GM23338 (cell line): ENCODE data around the gene PLD1. TPM values are rescaled to one million over a fixed set of nuclear protein-coding genes. Genes with fewer than 3 reads are reported as not detected.

Experiments
- ATAC-seq: fragments of 200-7000 bp; cut with Tn5 transposase; 3 replicates; pipeline ENCODE4 v1.9.1; 2020
- DNase-seq: peaks from one replicate; pipeline ENCODE4 v3.0.0-alpha.2; 2015; ENCODE audit warnings: low spot score
- H2AFZ ChIP-seq: fragments of 200-600 bp; sonication (generic); 2 replicates; pipeline ENCODE4 v1.8.0; 2016; ENCODE audit warnings: antibody characterized with exemption, mild to moderate bottlenecking, moderate library complexity
- H3F3A ChIP-seq: fragments of 200-600 bp; sonication (generic); replicated peaks from 2 replicates; pipeline ENCODE4 v1.8.0; 2017; ENCODE audit warnings: antibody characterized with exemption, mixed run types, low read depth
- H3K27ac ChIP-seq: fragments of 200-600 bp; sonication (generic); 2 replicates; pipeline ENCODE4 v1.6.1; 2016; ENCODE audit warnings: low read depth
- H3K27me3 ChIP-seq: fragments of 200-600 bp; sonication (generic); 2 replicates; pipeline ENCODE4 v1.8.0; 2016; ENCODE audit warnings: mild to moderate bottlenecking, mixed run types, moderate library complexity; ENCODE audit not compliant: insufficient read depth
- H3K36me3 ChIP-seq: fragments of 200-600 bp; sonication (generic); 2 replicates; pipeline ENCODE4 v1.8.0; 2016; ENCODE audit warnings: mild to moderate bottlenecking; ENCODE audit not compliant: insufficient read depth
- H3K4me1 ChIP-seq: fragments of 200-600 bp; sonication (generic); 2 replicates; pipeline ENCODE4 v1.8.0; 2016; ENCODE audit warnings: mild to moderate bottlenecking, moderate library complexity; ENCODE audit not compliant: insufficient read depth
- H3K4me2 ChIP-seq: fragments of 200-600 bp; sonication (generic); 2 replicates; pipeline ENCODE4 v1.7.1; 2017; ENCODE audit warnings: mixed run types
- H3K4me3 ChIP-seq: fragments of 200-600 bp; sonication (generic); 2 replicates; pipeline ENCODE4 v1.6.1; 2016; ENCODE audit warnings: mixed run types
- H3K79me2 ChIP-seq: fragments of 200-600 bp; sonication (generic); replicated peaks from 2 replicates; pipeline ENCODE4 v1.8.0; 2017; ENCODE audit warnings: mild to moderate bottlenecking; ENCODE audit not compliant: insufficient read depth
- H3K9me2 ChIP-seq: fragments of 200-600 bp; sonication (generic); 2 replicates; pipeline ENCODE4 v1.8.0; 2017; ENCODE audit not compliant: insufficient read depth
- H4K20me1 ChIP-seq: fragments of 200-600 bp; sonication (generic); replicated peaks from 2 replicates; pipeline ENCODE4 v1.8.0; 2017; ENCODE audit warnings: mild to moderate bottlenecking; ENCODE audit not compliant: insufficient read depth
- H3K27ac Mint-ChIP-seq: 2 replicates; pipeline ENCODE4 v1.8.0; 2020; ENCODE audit warnings: inconsistent platforms, mild to moderate bottlenecking, moderate library complexity, mixed read lengths
- H3K27me3 Mint-ChIP-seq: 3 replicates; pipeline ENCODE4 v1.8.0; 2022; ENCODE audit warnings: low read depth, mild to moderate bottlenecking, moderate library complexity, mixed read lengths, inconsistent platforms; ENCODE audit not compliant: insufficient read depth, poor library complexity
- H3K36me3 Mint-ChIP-seq: 3 replicates; pipeline ENCODE4 v1.8.0; 2021; ENCODE audit warnings: low read depth, mild to moderate bottlenecking, inconsistent platforms, moderate library complexity, mixed read lengths
- H3K4me1 Mint-ChIP-seq: 3 replicates; pipeline ENCODE4 v1.8.0; 2020; ENCODE audit warnings: mild to moderate bottlenecking, inconsistent platforms, mixed read lengths
- H3K4me3 Mint-ChIP-seq: 3 replicates; pipeline ENCODE4 v1.8.0; 2021; ENCODE audit warnings: moderate library complexity, mild to moderate bottlenecking, inconsistent platforms, mixed read lengths
- H3K9me3 Mint-ChIP-seq: 3 replicates; pipeline ENCODE4 v1.8.0; 2020; ENCODE audit warnings: moderate library complexity, mild to moderate bottlenecking, inconsistent platforms, mixed read lengths
- CREB1 ChIP-seq: fragments of 250-450 bp; sonication (Bioruptor Pico); IDR thresholded peaks from 2 replicates; pipeline ENCODE4 v1.5.0; 2020; ENCODE audit warnings: low read depth, mild to moderate bottlenecking, moderate library complexity
- CTCF ChIP-seq, 2 experiments: fragments of 200-600 bp in 1 of 2; sonication (generic) in 1 of 2; conservative IDR thresholded peaks; 2 replicates each; pipeline versions ENCODE4 v1.5.1 to v1.6.1; 2016 to 2017; ENCODE audit warnings: antibody characterized with exemption in 2 of 2, low read depth in 2 of 2, mild to moderate bottlenecking in 2 of 2, moderate library complexity in 1 of 2
- ETS1 ChIP-seq: IDR thresholded peaks from 2 replicates; pipeline ENCODE4 v1.6.1; 2016; ENCODE audit warnings: antibody characterized with exemption
- EZH2 ChIP-seq: fragments of 200-600 bp; sonication (generic); IDR thresholded peaks from one replicate; pipeline ENCODE4 v1.8.0; 2017; ENCODE audit warnings: antibody characterized with exemption, mild to moderate bottlenecking, low read depth; ENCODE audit not compliant: unreplicated experiment
- EZH2phosphoT487 ChIP-seq: fragments of 200-600 bp; sonication (generic); IDR thresholded peaks from one replicate; pipeline ENCODE4 v1.8.1; 2018; ENCODE audit warnings: antibody characterized with exemption; ENCODE audit not compliant: unreplicated experiment
- JUNB ChIP-seq: IDR thresholded peaks from one replicate; pipeline ENCODE4 v1.6.1; 2016; ENCODE audit warnings: antibody characterized with exemption; ENCODE audit not compliant: unreplicated experiment
- NANOG ChIP-seq: IDR thresholded peaks from 2 replicates; pipeline ENCODE4 v1.6.1; 2016; ENCODE audit warnings: antibody characterized with exemption, borderline replicate concordance
- REST ChIP-seq: IDR thresholded peaks from one replicate; pipeline ENCODE4 v1.6.1; 2018; ENCODE audit warnings: antibody characterized with exemption; ENCODE audit not compliant: unreplicated experiment
- STAT1 ChIP-seq: IDR thresholded peaks from one replicate; pipeline ENCODE4 v1.6.1; 2016; ENCODE audit warnings: antibody characterized with exemption; ENCODE audit not compliant: unreplicated experiment
- ZNF114 ChIP-seq: fragments of 250-450 bp; sonication (Bioruptor Pico); IDR thresholded peaks from 2 replicates; pipeline ENCODE4 v1.5.0; 2020; ENCODE audit warnings: mild to moderate bottlenecking, moderate library complexity
- ZNF331 ChIP-seq: fragments of 250-450 bp; sonication (Bioruptor Pico); IDR thresholded peaks from 2 replicates; pipeline ENCODE4 v1.5.0; 2020; ENCODE audit warnings: low read depth, mild to moderate bottlenecking, moderate library complexity
- ZNF462 ChIP-seq: fragments of 250-450 bp; sonication (Bioruptor Pico); IDR thresholded peaks from 2 replicates; pipeline ENCODE4 v1.5.0; 2020; ENCODE audit warnings: mild to moderate bottlenecking, moderate library complexity
- polyA plus RNA-seq: library from polyadenylated mRNA; unstranded; fragments of >200 nt; fragmentation: Nextera tagmentation; extraction: Ambion mirVana; gene quantifications from 2 replicates; pipeline ENCODE4 v1.2.1, GENCODE V29; 2016
- total RNA-seq: library from RNA; depleted of rRNA; stranded (reverse); fragments of >200 nt; shearing (Covaris generic); gene quantifications from 2 replicates; pipeline ENCODE4 v1.2.3, GENCODE V29; 2014

Gene PLD1
- total and polyA plus RNA-seq, 2 experiments from 2014 or later = 1.4 to 2.2 TPM

GRCh38 chr3:171744158-171744741, 66.0 kb downstream of the PLD1 start:
- no peak overlapping the region for H3K27ac Mint-ChIP-seq
- DNase-seq = no peak
- H3K27ac ChIP-seq = no peak overlapping the region
- H3F3A ChIP-seq = no peaks in the 10 kb centered on the region
- no peak for TF ChIP-seq STAT1
- TF ChIP-seq ZNF462 (CRISPR knock-in tag) = no peak
- no peak for TF ChIP-seq JUNB
- no peak for TF ChIP-seq EZH2
- no peak for TF ChIP-seq REST
- TF ChIP-seq ETS1 = no peak
- no peak for TF ChIP-seq ZNF331 (CRISPR knock-in tag)
- TF ChIP-seq NANOG = no peak
- TF ChIP-seq ZNF114 (CRISPR knock-in tag) = no peak
- no peak for TF ChIP-seq CTCF (conservative IDR thresholded peaks at IDR 0.05; ENCODE audit: low read depth in 2 of 2)
- TF ChIP-seq CREB1 = no peak
- TF ChIP-seq EZH2phosphoT487 = no peak
- peaks cover 2% of the 10 kb centered on the region for H3K27me3 Mint-ChIP-seq
- H3K36me3 Mint-ChIP-seq = peaks cover 17% of the 10 kb centered on the region
- H3K9me3 Mint-ChIP-seq = peaks cover 26% of the 10 kb centered on the region
- H3K79me2 ChIP-seq = no peaks in the 10 kb centered on the region
- no peaks in the 10 kb centered on the region for H3K27me3 ChIP-seq
- no peak overlapping the region for H2AFZ ChIP-seq
- H3K4me1 Mint-ChIP-seq = peaks cover 25% of the 10 kb centered on the region
- H3K36me3 ChIP-seq = no peaks in the 10 kb centered on the region
- no peak for ATAC-seq
- no peak overlapping the region for H3K4me2 ChIP-seq
- no peak overlapping the region for H3K4me3 ChIP-seq
- no peak overlapping the region for H3K4me3 Mint-ChIP-seq
- no peaks in the 10 kb centered on the region for H3K9me2 ChIP-seq
- no peaks in the 10 kb centered on the region for H4K20me1 ChIP-seq
- peaks cover 14% of the 10 kb centered on the region; the same call in 1 of the 2 replicates for H3K4me1 ChIP-seq
